ENCODE measurements around the gene SF3B4.

Gene SF3B4

DNA sequence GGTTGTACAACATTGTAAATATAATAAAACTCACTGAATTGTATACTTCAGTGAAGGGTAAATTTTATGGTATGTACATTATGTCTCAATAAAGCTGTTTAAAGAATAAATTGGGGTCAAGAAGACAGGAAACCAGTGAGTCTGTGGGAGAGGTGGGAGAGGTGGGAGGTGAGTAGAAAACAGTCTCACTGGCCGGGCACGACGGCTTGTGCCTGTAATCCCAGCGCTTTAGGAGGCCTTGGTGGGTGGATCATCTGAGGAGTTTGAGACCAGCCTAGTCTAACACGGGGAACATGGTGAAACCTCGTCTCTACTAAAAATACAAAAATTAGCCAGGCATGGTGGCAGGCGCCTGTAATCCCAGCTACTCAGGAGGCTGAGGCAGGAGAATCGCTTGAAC lies 4.9 kb upstream of the SF3B4 start:
- DNase-seq (ENCODE audit: low read depth, low spot score): no peak

- no peak for DNase-seq (ENCODE audit: low read depth, low spot score)
These were observed 3.7 kb upstream of the SF3B4 start for GRCh38 chr1:149931212-149931790.

- no peak for DNase-seq (ENCODE audit: low read depth, low spot score)
These were observed 2.3 kb upstream of the SF3B4 start for GRCh38 chr1:149929856-149930255.

GRCh38 chr1:149928401-149928724 lies 760 bp upstream of the SF3B4 start:
- DNase-seq (ENCODE audit: low read depth, low spot score): no peak

- no peak for DNase-seq (ENCODE audit: low read depth, low spot score)
These were observed 494 bp downstream of the SF3B4 start for GRCh38 chr1:149927056-149927562.

DNA sequence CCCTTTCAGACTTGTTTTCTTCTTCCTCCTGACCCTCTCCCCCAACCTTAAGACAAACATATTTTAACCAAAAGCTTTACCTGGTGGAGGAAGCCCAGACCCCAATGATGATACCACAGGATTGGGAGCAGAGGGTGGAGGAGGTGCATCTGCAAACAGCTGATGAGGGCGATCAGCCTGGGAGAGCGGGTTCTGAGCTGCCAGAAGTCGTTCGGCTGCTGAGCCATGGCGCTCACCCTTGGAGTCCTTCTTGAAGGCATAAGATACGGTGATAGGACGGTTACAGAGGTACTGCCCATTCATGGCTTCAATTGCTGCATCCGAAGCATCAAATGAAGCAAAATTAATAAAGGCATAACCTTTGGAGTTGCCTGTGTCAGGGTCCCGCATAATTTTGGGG lies 1.3 kb downstream of the SF3B4 start:
- no peak for DNase-seq (ENCODE audit: low read depth, low spot score)

- DNase-seq (ENCODE audit: low read depth, low spot score): no peak
These were observed 1.9 kb downstream of the SF3B4 start for GRCh38 chr1:149925751-149926150.

GRCh38 chr1:149925345-149925744 lies 2.3 kb downstream of the SF3B4 start:
- no peak for DNase-seq (ENCODE audit: low read depth, low spot score)

DNA sequence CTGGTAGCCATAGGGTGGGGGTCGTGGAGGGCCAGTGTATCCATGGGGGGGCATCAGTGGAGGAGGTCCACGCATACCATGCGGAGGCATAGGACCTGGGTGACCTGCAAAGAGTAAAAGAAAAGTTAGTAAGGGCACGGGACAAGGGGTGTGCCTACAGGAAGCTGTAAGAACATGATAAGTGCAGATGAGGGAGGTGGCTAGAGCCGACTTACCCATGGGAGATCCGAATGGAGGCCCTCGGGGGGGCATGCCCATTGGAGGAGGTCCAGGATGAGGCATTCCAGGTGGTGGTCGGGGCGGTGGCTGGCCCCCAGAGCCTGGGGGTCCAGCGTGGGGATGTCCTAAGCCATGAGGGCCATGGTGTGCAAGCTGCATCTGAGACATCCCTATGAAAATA lies 4.0 kb downstream of the SF3B4 start:
- no peak for DNase-seq (ENCODE audit: low read depth, low spot score)

GRCh38 chr1:149917571-149918144 lies 9.9 kb downstream of the SF3B4 start, which contains the start of gene SV2A:
TSS of gene SV2A (minus strand) at chr1:149917844. CDS start at chr1:149913840, 4,004 bp downstream.
- DNase-seq (ENCODE audit: low read depth, low spot score): no peak

DNA sequence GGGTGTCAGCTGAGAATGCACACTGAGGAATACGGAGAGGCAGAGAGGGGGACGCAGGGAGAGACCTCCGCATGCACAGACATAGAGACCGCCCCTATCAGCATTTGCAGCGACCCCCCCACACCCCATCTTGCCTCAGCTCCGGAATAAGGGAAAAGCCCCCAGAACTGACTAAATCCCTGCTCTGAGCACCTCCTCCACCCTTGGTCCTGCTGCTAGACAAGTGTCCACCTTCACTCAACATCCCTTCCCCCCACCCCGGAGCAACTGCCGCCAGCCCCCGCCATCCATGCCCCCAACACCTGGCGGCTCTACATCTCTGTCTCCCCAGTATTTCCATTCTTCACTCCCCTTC lies 10.7 kb downstream of the SF3B4 start:
- DNase-seq (ENCODE audit: low read depth, low spot score): no peak

DNA sequence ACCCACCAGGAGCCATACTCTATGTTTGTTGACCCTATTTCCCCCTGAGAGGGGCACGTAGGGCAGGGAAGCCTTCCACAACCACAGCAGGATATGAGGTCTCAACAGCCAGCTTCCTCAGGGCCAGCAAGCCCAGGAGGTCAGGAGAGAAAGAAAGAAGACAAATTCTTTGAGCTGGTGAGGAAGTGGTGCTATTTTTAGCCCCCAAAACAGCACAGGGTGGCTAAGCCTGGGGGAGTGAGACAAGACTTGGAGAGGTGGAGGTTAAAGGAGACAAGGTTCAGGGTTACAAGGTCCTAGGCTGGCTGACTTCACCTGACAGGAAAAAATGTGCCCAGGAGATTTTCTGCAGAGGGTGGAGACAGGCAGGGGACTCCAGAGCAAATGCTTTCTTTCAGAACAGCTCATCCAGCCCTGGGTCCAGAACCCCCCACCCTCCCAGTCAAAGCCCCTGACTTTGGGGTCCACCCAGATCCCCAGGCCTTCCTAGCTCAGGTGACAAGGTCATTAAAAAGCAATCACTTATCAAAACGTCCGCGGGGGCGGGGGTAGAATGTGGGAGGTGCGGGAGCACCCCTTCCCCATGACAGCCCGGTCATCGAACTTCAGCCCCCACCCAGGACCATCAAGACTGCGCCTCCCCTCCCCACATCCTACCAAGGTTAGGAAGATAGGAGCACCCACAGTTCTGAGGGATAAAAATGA lies 11.3 kb downstream of the SF3B4 start:
- DNase-seq (ENCODE audit: low read depth, low spot score): no peak

- no peak for DNase-seq (ENCODE audit: low read depth, low spot score)
These were observed 12.0 kb downstream of the SF3B4 start for GRCh38 chr1:149915429-149916192.

DNA sequence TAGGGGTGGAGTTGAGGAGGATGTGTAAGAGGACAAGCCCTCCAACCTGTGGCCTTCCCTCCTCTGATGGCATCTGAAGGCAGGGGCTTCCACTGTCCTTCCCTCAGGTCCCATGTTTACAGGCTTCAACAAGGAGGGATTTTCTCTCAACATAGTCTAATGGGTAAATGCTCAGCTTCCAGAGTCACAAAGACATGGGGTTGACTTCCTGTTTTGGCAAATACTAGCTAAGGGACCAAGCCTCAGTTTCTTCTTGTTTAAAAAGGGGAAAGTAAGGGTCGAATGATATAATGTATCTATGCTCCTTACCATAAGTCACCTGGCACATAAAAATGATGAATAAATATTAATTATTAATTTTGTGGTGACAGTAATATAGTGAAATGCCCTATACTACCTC lies 13.1 kb downstream of the SF3B4 start:
- DNase-seq (ENCODE audit: low read depth, low spot score): no peak

- no peak for DNase-seq (ENCODE audit: low read depth, low spot score)
These were observed 21.0 kb downstream of the SF3B4 start for GRCh38 chr1:149906570-149907075.

GRCh38 chr1:149903836-149904491 lies 23.6 kb downstream of the SF3B4 start:
- DNase-seq (ENCODE audit: low read depth, low spot score): no peak

GRCh38 chr1:149899460-149900284 lies 27.9 kb downstream of the SF3B4 start, which contains the start of gene BOLA1:
TSS of gene BOLA1 (plus strand) at chr1:149899568. CDS start at chr1:149900060, 492 bp downstream.
- peak; percentile 78 for DNase-seq (ENCODE audit: low read depth, low spot score)

GRCh38 chr1:149896575-149896974 lies 31.0 kb downstream of the SF3B4 start:
- DNase-seq (ENCODE audit: low read depth, low spot score): no peak

GRCh38 chr1:149888999-149889289 lies 38.7 kb downstream of the SF3B4 start:
- DNase-seq (ENCODE audit: low read depth, low spot score): no peak

DNA sequence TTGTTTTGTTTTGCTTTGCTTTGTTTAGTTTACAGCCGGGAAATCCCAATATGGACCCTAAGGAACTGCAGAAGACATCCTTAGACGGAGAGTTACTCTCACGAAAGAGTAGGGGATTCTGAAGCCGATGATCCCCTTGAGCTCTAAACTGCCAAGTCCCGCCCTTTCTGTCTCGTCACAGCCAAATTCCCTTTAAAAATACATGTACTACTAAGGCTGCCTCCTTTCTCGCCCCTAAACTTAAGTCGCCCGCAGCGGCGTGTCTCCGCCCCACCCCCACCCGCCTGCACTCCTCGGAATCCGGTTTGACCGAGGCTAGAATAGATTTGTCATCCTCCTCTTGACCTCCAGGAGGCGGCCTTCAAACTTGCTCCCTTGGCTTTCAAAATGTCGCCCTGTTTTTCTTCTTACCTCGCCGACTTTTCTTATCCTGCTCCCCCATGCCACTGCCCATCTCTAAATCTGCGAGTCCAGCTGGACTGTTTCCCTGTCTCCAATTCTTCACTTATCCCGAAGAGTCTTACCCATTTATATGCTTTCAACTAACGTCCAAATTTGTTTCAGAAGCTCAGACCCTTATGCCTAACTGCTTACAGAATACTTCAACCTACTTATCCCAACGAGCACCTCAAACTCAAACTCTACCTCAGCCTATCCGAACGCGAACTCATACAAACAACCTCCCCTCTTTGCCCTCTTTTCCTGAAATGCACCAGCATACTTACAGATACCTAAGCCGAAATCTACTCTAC lies 39.2 kb downstream of the SF3B4 start:
- DNase-seq (ENCODE audit: low read depth, low spot score): peak; percentile 75

Data from brain pericyte (primary cell).